Measurements from ENCODE around the gene LYSMD4. TPM values are rescaled to one million over a fixed set of nuclear protein-coding genes. Genes with fewer than 3 reads are reported as not detected.

LYSMD4 gene
- total RNA-seq, 1 donor from 2014 or later = 7.9 TPM

DNA sequence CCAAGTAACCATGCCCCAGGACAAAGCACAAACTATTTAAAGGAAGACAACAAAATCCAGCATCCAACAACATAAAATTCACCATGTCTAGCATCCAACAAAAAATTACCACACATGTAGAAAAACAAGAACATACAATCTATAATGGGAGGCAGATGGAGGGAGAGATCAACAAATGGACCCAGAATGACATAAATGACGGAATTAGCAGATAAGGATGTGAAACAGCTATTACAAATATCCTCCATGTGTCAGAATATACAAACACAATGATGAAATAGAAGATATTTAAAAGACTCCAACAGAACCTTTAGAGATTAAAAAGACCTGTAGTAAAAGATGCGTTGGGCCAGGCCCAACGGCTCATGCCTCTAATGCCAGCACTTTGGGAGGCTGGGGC lies 10.8 kb downstream of the LYSMD4 start:
- TF ChIP-seq, protein P1, sequence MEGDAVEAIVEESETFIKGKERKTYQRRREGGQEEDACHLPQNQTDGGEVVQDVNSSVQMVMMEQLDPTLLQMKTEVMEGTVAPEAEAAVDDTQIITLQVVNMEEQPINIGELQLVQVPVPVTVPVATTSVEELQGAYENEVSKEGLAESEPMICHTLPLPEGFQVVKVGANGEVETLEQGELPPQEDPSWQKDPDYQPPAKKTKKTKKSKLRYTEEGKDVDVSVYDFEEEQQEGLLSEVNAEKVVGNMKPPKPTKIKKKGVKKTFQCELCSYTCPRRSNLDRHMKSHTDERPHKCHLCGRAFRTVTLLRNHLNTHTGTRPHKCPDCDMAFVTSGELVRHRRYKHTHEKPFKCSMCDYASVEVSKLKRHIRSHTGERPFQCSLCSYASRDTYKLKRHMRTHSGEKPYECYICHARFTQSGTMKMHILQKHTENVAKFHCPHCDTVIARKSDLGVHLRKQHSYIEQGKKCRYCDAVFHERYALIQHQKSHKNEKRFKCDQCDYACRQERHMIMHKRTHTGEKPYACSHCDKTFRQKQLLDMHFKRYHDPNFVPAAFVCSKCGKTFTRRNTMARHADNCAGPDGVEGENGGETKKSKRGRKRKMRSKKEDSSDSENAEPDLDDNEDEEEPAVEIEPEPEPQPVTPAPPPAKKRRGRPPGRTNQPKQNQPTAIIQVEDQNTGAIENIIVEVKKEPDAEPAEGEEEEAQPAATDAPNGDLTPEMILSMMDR (IDR thresholded peaks at IDR 0.05; ENCODE audit: insufficient read depth, low read length, poor library complexity, severe bottlenecking) = no peak
- H3K36me3 ChIP-seq (ENCODE audit: control insufficient read depth, insufficient read depth, low read length) = no peaks in the 10 kb centered on the region
- H3K4me3 ChIP-seq (ENCODE audit: low read depth, low read length) = no peak overlapping the region
- no peaks in the 10 kb centered on the region for H3K27me3 ChIP-seq (ENCODE audit: control insufficient read depth, insufficient read depth, low read length)
- DNase-seq (ENCODE audit: low read depth) = no peak

- TF ChIP-seq, protein P1 (IDR thresholded peaks at IDR 0.05; ENCODE audit: insufficient read depth, low read length, poor library complexity, severe bottlenecking) = no peak
- DNase-seq (ENCODE audit: low read depth) = no peak
- no peak overlapping the region for H3K4me3 ChIP-seq (ENCODE audit: low read depth, low read length)
- H3K36me3 ChIP-seq (ENCODE audit: control insufficient read depth, insufficient read depth, low read length) = no peaks in the 10 kb centered on the region
- H3K27me3 ChIP-seq (ENCODE audit: control insufficient read depth, insufficient read depth, low read length) = no peaks in the 10 kb centered on the region
Observed at GRCh38 chr15:99721896-99722295, 11.3 kb downstream of the LYSMD4 start.

- TF ChIP-seq, protein P1 (IDR thresholded peaks at IDR 0.05; ENCODE audit: insufficient read depth, low read length, poor library complexity, severe bottlenecking) = no peak
- no peaks in the 10 kb centered on the region for H3K36me3 ChIP-seq (ENCODE audit: control insufficient read depth, insufficient read depth, low read length)
- no peak for DNase-seq (ENCODE audit: low read depth)
- H3K4me3 ChIP-seq (ENCODE audit: low read depth, low read length) = no peak overlapping the region
- H3K27me3 ChIP-seq (ENCODE audit: control insufficient read depth, insufficient read depth, low read length) = no peaks in the 10 kb centered on the region
Observed at GRCh38 chr15:99721104-99721778, 12.0 kb downstream of the LYSMD4 start.

- no peak for DNase-seq (ENCODE audit: low read depth)
- Histone ChIP-seq H3K4me3 (ENCODE audit: low read depth, low read length) (no peak overlapping the region), H3K27me3 (ENCODE audit: control insufficient read depth, insufficient read depth, low read length) (no peaks in the 10 kb centered on the region)
Observed at GRCh38 chr15:99720533-99720932, 12.7 kb downstream of the LYSMD4 start.

GRCh38 chr15:99719096-99719541 lies 14.1 kb downstream of the LYSMD4 start:
- no peaks in the 10 kb centered on the region for H3K27me3 ChIP-seq (ENCODE audit: control insufficient read depth, insufficient read depth, low read length)
- no peak overlapping the region for H3K4me3 ChIP-seq (ENCODE audit: low read depth, low read length)
- H3K36me3 ChIP-seq (ENCODE audit: control insufficient read depth, insufficient read depth, low read length) = no peaks in the 10 kb centered on the region
- TF ChIP-seq, protein P1 (IDR thresholded peaks at IDR 0.05; ENCODE audit: insufficient read depth, low read length, poor library complexity, severe bottlenecking) = no peak
- peak; percentile 47 for DNase-seq (ENCODE audit: low read depth)

More at GRCh38 chr15:99720533-99720932, 12.7 kb downstream of the LYSMD4 start:
- TF ChIP-seq, protein P1 (IDR thresholded peaks at IDR 0.05; ENCODE audit: insufficient read depth, low read length, poor library complexity, severe bottlenecking) = no peak
- no peaks in the 10 kb centered on the region for H3K36me3 ChIP-seq (ENCODE audit: control insufficient read depth, insufficient read depth, low read length)

DNA sequence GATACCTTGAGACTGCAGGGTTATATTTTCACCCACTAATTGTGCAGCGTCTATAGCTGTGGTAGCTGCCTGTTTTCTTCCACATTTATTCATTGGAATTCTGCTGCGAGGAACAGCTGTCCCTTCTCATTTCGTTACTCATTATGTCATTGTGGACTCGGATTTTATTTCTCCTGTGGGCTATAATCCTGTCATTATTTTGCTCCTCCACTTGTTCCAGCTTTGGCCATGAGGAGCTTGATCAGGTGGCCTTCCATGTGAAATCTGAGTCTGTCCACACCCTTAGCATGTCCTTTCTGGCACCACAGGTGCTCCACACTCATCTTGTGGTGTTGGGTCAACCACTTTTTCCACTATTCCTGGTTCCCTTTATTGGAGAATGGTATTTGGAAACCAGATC lies 14.8 kb downstream of the LYSMD4 start:
- TF ChIP-seq, protein P1 (IDR thresholded peaks at IDR 0.05; ENCODE audit: insufficient read depth, low read length, poor library complexity, severe bottlenecking) = no peak
- no peak for DNase-seq (ENCODE audit: low read depth)
- Histone ChIP-seq H3K27me3 (ENCODE audit: control insufficient read depth, insufficient read depth, low read length) (no peaks in the 10 kb centered on the region), H3K4me3 (ENCODE audit: low read depth, low read length) (no peak overlapping the region), H3K36me3 (ENCODE audit: control insufficient read depth, insufficient read depth, low read length) (no peaks in the 10 kb centered on the region)

All from kidney epithelial cell (primary cell).